HG02970 (cell line): Measurements from ENCODE around the gene SART3.
A peak's percentile ranks its signal among the peaks of the same experiment; 100 is the strongest.

Source experiments
- ATAC-seq: cut with Tn5 transposase; IDR thresholded peaks from one replicate; pipeline ENCODE4 v1.9.1; 2021; ENCODE audit warnings: mild to moderate bottlenecking, moderate library complexity, moderate number of reproducible peaks; ENCODE audit not compliant: unreplicated experiment, low FRiP score

Gene SART3

GRCh38 chr12:108526482-108527165 is 34.3 kb downstream of the SART3 start:
- no peak for ATAC-seq

DNA sequence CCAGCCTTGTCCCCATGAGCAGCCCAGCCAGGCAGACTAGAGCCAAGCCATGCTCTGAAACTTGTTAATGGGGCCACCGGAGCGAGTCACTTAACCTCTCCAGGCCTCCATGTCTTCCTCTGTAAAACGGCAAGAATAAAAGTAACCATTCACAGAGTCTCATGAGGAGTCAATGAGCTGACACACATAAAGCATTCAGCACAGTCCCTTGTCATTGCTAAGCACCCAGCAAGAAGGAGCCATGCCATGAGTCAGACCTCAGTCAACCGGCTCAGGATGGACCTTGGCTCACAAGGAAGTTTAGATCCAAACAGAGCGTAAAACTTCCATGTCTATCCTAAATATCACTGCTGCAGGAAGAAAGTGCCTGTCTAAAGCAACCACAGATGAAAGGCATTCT is 35.3 kb downstream of the SART3 start:
- no peak for ATAC-seq

DNA sequence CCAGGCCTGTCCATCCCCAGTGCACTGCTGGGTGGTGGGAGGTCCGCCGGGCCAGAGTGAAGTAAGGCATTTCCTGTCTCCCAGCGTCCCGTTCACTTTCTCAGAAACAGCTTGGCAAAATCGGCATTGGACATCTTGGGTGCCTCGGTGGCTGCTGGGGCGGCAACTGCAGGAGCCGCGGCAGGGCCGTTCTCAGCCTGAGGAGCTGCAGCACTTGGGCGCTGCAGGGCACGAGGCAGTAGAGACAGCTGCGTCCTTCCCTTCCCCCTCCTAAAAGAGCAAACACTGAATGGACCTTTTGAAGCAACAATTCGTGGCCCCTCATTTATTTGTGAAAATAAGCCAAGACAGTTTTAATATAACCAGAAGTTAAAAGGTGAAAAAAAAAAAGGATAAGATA is 37.6 kb downstream of the SART3 start:
- ATAC-seq, result no peak

- no peak for ATAC-seq
Observed at GRCh38 chr12:108519558-108519957, 41.4 kb downstream of the SART3 start.

GRCh38 chr12:108518716-108519496 is 42.1 kb downstream of the SART3 start:
- no peak for ATAC-seq

DNA sequence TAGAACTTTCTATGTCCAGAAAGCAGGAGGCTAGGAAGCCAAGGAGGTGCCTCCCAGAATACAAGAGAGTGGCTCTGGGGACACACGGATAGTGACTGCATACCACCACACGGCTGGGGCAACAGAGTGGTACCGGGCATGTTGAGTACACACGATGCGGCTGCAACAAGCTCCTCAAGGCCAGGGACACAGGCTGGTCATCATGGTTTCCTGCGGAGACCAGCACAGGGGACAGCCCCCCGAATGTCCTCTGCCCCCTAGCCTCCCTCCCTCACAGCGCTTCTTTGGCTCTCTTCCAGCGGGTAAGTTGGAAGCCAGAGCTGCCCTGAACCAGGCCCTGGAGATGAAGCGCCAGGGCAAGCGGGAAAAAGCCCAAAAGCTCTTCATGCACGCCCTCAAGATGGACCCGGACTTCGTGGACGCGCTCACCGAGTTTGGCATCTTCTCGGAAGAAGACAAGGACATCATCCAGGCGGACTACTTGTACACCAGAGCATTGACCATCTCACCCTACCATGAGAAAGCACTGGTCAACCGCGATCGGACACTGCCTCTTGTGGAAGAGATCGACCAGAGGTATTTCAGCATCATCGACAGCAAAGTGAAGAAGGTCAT is 42.8 kb downstream of the SART3 start:
- ATAC-seq, result no peak

DNA sequence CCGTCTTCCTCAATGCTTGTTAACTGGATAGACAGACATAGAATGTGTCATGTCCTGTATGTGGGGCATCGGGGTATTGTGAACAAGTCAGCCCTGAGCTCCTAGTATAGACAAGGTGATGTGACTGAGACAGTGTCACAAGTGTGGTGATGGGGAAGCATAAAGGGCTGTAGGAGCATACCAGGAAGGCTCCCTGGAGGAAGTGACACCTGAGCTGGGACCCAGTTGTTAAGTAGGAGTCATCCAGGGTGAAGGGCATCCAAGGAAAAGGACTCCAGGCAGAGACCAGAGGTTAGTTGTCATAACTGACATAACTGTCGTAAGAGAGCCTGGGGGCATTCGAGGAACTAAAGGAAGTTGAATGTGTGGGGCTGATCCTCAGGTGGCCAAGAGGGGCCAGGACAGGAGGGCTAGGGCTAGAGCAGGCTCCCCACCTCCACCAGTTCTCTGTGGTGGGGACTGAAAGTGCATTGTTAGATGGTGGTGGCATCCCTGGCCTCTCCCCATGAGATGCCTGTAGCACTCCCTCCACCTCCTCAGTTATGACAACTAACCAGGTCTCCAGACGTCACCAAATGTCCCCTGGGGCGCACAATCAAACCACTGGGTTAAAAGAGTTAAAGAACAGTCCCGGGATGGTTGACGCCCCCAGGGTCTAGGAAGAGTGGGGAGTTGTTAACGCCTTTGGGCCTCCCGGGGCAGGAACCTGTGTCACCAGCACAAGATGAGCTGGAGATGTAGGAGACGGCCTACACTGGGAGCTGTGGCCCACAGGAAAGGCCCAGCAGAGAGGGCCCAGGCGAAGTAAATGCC is 43.5 kb downstream of the SART3 start:
- no peak for ATAC-seq

GRCh38 chr12:108516511-108517275 is 44.3 kb downstream of the SART3 start:
- no peak for ATAC-seq

DNA sequence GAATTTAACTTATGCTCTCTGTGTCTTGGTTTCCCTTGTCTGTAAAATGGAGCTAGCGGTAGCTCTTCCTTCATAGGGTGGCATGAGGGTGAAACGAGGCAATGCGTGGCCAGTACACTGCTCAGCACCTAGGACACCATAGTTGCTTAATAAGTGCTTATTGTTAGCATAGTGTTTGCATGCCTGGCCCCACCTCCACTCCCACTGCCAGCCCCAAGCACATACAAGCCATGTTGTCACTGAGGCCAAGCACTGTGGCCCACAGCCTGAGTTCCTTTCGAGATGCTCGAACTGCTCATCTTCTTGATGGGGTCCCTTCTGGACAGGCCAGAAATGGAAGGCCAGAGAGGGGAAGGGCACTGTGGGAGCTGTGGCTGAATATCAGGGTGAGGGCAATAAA is 45.1 kb downstream of the SART3 start:
- ATAC-seq, result no peak

- peak; percentile 80 for ATAC-seq
Observed at GRCh38 chr12:108514973-108515814, 45.8 kb downstream of the SART3 start, which contains the start of gene FICD. TSS of gene FICD (plus strand) at chr12:108515277. CDS start at chr12:108516973, 1,696 bp downstream.

DNA sequence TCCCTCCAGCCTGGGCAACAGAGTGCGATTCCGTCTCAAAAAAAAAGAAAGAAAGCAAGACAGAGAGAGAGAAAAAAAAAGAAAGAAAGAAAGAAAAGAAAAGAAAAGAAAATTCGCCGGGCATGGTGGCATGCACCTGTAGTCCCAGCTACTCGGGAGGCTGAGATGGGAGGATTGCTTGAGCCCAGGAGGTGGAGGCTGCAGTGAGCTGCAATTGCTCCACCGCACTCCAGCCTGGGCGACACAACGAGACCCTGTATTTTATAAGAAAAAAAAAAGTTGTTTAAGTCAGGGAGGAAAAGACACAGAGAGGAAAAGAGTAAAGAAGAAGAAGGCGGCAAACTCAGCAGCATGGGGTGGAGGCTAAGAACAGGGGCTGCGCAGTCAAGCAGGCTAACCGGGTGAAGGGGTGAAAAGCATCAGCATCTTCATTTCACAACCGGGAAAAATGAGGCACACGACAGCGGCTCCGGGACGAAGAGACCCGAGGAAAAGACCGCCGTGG is 46.5 kb downstream of the SART3 start:
- ATAC-seq, result no peak

GRCh38 chr12:108511633-108512540 is 49.1 kb downstream of the SART3 start:
- no peak for ATAC-seq

DNA sequence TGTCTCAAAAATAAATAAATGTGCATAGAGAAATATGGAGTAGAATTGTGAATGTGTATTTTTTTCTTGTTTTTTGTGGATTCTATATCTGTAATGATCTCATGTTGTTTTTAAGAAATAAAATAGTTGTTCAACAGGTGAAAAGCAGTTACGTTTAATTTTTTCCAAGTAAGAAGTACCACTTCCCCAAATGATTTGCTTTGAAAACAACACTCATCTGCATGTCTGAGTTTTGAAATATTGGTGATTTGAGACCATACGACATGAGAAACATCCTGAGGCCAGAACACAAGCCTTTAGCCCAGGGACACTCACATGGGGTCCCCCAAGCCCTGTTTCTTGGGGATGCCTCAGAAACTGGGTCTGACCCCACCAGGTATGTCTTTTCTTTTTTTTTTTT is 50.1 kb downstream of the SART3 start:
- ATAC-seq, result no peak

GRCh38 chr12:108509806-108510205 is 51.2 kb downstream of the SART3 start:
- ATAC-seq, result no peak

DNA sequence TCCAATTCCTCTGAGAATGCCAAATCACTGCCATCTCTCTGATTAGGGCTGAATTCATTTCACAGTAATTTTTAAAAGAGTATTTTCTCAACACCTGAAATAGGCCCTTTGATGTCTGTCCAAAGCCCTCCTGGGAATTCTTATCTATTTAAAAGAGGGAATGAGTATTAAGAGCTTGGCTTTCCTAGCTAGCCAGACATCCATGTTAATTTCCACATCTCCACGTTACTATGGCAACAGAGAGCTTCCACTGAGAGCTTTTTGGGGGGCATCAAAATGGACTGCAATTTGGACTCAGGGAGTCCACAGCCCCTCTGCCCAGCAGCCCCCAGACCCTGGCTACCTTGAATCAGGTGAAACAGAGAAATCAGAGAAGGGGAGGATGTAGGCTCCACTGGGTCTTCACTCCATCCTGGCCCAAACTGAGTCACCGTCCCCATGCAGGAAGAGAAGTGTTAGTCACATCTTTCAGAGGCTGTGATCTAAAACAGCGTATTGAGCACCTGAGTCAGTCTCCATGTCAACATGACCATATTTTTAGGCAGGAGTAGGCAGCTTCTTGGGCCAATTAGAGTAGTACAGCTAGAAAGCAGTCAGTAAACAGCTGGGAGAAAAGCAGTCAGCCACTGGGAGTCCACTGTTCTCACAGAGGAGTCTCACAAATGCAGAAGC is 52.9 kb downstream of the SART3 start:
- ATAC-seq, result no peak

DNA sequence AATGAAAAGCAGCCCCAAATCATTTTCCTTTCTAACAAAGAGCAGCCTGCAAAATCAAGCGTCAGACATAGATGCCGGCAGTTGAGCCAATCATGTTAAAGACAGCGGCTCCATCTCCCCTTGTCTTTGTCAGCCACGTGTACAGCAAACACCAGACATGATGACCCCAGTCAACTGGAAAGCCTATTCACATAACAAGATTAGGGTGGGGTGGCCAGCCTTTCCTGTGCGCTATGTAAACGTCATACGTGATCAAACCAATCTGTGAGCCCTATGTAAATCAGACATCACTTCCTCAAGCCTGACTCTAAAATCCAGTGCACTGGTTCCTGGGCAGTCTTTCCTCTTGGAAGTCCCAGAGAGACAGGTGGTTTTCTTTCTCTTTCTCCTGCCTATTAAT is 55.8 kb downstream of the SART3 start:
- ATAC-seq, result no peak

DNA sequence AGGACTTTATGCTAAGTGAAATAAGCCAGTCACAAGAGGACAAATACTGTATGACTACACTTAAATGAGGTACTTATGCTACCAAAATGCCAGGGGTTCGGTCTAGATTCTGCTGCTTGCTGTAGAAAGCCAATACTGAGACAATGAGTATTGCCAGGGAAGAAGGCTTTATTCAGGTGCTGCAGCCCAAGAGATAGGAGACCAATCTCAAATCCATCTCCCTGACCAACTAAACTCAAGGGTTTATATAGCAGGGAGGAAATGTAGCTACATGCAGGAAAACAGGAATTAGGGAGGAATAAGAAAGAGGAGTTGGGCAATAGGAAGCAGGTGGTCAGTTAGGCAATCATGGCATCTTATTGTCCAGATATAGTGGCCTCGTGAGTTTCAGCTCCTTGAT is 58.1 kb downstream of the SART3 start:
- ATAC-seq, result no peak
